ENCODE measurements around the gene FNDC3B. TPM values are rescaled to one million over a fixed set of nuclear protein-coding genes. Genes with fewer than 3 reads are reported as not detected.

Gene FNDC3B
- total RNA-seq, 1 donor from 2014 or later = 71.3 TPM

GRCh38 chr3:172171396-172172075, 132.2 kb downstream of the FNDC3B start:
- Histone ChIP-seq H3K27me3 (ENCODE audit: control insufficient read depth, insufficient read depth, low read length) (no peaks in the 10 kb centered on the region), H3K36me3 (ENCODE audit: control insufficient read depth, insufficient read depth, low read length) (no peaks in the 10 kb centered on the region), H3K4me3 (ENCODE audit: low read depth, low read length) (no peak overlapping the region)
- no peak for TF ChIP-seq CTCF (IDR thresholded peaks at IDR 0.05; ENCODE audit: insufficient read depth, low read length, poor library complexity, severe bottlenecking)
- DNase-seq (ENCODE audit: low read depth) = no peak

DNA sequence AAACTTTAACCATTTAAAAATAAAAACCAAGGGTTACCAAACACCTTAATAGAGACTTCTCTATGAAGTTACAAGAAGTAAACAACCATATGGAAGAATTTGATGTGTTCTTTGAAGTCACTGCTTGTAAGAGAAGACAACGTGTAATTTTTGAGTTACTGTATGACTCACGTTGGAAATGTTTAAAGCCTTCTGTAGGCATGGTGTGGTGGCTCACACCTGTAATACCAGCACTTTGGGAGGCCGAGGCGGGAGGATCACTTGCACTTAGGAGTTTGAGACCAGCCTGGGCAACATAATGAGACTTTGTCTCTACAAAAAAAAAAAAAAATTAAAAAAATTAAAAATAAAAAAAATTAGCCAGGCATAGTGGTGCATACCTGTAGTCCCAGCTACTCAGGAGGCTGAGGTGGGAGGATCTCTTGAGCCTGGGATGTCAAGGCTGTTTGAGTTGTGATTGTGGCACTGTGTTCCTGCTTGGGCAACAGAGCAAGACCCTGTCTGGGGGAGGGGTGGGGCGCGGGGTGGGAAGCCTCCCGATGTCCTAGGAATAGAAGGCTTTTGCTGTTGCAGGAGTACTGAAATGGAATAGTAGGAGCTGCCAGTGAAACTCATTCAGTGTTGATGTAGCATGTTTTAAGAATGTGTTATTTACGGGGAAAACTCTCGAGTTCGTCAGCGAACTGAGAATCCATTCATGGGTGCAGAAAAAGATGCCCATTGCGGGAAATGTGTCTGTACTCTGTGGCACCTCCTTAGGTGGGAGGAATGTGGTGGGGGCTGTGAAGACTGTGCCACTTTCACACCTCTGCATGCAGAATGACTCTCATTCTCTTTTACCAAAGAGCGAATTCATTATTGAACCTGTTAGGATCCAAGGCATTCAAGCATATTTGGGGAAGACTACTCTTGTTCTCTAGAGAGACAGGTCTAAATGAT, 134.2 kb downstream of the FNDC3B start:
- no peak overlapping the region for H3K4me3 ChIP-seq (ENCODE audit: low read depth, low read length)
- TF ChIP-seq CTCF (IDR thresholded peaks at IDR 0.05; ENCODE audit: insufficient read depth, low read length, poor library complexity, severe bottlenecking) = no peak
- no peak for DNase-seq (ENCODE audit: low read depth)
- H3K27me3 ChIP-seq (ENCODE audit: control insufficient read depth, insufficient read depth, low read length) = no peaks in the 10 kb centered on the region
- peaks cover 2% of the 10 kb centered on the region for H3K36me3 ChIP-seq (ENCODE audit: control insufficient read depth, insufficient read depth, low read length)

DNA sequence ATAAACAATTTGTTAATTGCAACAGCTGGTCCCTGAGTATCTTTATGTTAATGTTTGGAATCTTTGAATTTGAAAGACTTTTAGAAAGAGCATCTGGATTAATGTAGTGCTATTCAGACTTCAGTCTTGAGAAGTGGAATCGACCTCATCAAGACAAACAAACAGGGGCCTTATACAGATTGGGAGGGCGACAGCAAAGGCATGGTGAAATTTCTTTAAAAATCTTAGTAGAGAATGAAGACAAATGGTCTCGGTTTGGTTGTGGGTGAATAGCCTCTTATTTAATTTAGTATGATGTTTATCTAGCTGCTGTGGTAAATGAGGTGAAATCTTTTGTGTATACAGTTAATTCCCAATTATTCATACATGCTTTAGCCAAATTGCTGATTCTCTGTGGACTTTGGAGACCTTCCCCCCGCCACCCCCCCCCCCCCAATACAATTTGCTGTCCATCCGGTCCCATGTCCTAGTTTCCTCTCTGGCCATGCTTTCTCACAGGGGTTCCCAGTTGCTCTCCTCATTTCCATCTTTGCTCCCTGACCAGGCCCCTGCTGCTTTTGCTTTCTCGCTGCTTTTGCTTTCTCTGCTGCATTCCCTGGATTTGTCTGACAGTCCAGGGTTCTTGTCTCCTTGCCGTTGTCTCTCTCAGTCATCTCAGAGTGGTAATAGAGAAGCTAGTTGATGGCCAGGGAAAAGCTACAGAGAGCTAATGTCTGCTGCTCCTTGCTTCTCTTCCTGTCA, 135.3 kb downstream of the FNDC3B start:
- Histone ChIP-seq H3K27me3 (ENCODE audit: control insufficient read depth, insufficient read depth, low read length) (no peaks in the 10 kb centered on the region), H3K4me3 (ENCODE audit: low read depth, low read length) (no peak overlapping the region), H3K36me3 (ENCODE audit: control insufficient read depth, insufficient read depth, low read length) (peaks cover 2% of the 10 kb centered on the region)
- no peak for DNase-seq (ENCODE audit: low read depth)
- TF ChIP-seq CTCF (IDR thresholded peaks at IDR 0.05; ENCODE audit: insufficient read depth, low read length, poor library complexity, severe bottlenecking) = no peak

- no peak for TF ChIP-seq CTCF (IDR thresholded peaks at IDR 0.05; ENCODE audit: insufficient read depth, low read length, poor library complexity, severe bottlenecking)
- Histone ChIP-seq H3K4me3 (ENCODE audit: low read depth, low read length) (no peak overlapping the region), H3K27me3 (ENCODE audit: control insufficient read depth, insufficient read depth, low read length) (no peaks in the 10 kb centered on the region), H3K36me3 (ENCODE audit: control insufficient read depth, insufficient read depth, low read length) (peaks cover 2% of the 10 kb centered on the region)
- DNase-seq (ENCODE audit: low read depth) = no peak
Observed at GRCh38 chr3:172175254-172175599, 135.8 kb downstream of the FNDC3B start.

DNA sequence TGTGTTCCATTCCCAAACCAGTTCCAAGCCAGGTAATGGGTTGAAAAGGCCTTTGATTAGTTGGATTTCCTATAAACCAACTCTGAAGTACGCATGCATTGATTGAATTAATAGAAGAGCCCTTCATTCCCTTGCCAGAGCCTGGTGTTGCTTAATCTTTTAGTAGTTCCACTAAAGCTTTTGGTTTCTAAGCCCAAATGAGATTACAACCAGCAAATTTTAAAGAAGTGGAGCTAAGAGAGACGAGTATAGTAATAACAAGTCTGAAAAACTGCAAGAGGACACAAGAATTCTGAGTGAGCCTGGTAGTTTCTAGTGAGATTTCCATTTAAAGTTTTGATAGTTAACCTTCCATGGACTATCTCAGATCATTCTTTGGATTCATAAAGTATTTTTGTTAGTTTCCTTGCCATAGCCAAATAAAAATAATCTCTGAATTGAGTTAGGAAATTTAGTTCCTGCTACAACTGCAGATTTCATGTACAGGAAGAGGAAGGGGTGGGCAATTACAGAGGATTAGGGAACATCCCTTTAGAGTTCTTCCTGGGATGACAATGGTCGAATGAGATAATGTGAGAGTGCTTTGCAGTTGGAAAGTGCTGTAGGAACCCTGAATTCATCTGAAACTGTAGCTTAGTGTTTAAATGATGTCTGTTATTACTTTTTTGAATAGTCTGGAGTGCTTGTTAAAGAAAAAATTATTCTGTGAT, 136.8 kb downstream of the FNDC3B start:
- Histone ChIP-seq H3K36me3 (ENCODE audit: control insufficient read depth, insufficient read depth, low read length) (peaks cover 2% of the 10 kb centered on the region), H3K4me3 (ENCODE audit: low read depth, low read length) (no peak overlapping the region), H3K27me3 (ENCODE audit: control insufficient read depth, insufficient read depth, low read length) (no peaks in the 10 kb centered on the region)
- DNase-seq (ENCODE audit: low read depth) = no peak
- TF ChIP-seq CTCF (IDR thresholded peaks at IDR 0.05; ENCODE audit: insufficient read depth, low read length, poor library complexity, severe bottlenecking) = no peak

Measured in kidney epithelial cell (primary cell).